ENCODE measurements around the gene CASP7. TPM values are rescaled to one million over a fixed set of nuclear protein-coding genes. Genes with fewer than 3 reads are reported as not detected.
A peak's percentile ranks its signal among the peaks of the same experiment; 100 is the strongest.

Gene CASP7
- total RNA-seq, 6 experiments from 2014 or later: 16.9 to 20.0 (median 18.9) TPM

- Mint-ChIP-seq H3K36me3 (ENCODE audit: low read depth) (peaks cover 35% of the 10 kb centered on the region), H3K4me1 (ENCODE audit: low read depth) (peaks cover 15% of the 10 kb centered on the region), H3K27ac (no peak overlapping the region), H3K9me3 (peaks cover 14% of the 10 kb centered on the region), H3K4me3 (no peak overlapping the region), H3K27me3 (ENCODE audit: insufficient read depth) (no peaks in the 10 kb centered on the region)
- TF ChIP-seq, protein P1, sequence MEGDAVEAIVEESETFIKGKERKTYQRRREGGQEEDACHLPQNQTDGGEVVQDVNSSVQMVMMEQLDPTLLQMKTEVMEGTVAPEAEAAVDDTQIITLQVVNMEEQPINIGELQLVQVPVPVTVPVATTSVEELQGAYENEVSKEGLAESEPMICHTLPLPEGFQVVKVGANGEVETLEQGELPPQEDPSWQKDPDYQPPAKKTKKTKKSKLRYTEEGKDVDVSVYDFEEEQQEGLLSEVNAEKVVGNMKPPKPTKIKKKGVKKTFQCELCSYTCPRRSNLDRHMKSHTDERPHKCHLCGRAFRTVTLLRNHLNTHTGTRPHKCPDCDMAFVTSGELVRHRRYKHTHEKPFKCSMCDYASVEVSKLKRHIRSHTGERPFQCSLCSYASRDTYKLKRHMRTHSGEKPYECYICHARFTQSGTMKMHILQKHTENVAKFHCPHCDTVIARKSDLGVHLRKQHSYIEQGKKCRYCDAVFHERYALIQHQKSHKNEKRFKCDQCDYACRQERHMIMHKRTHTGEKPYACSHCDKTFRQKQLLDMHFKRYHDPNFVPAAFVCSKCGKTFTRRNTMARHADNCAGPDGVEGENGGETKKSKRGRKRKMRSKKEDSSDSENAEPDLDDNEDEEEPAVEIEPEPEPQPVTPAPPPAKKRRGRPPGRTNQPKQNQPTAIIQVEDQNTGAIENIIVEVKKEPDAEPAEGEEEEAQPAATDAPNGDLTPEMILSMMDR (IDR thresholded peaks at IDR 0.05): no peak
- no peak for DNase-seq
Measured at GRCh38 chr10:113693348-113693747, 13.6 kb downstream of the CASP7 start.

- H3K27ac Mint-ChIP-seq: no peak overlapping the region
- no peak for DNase-seq
- H3K4me3 Mint-ChIP-seq: no peak overlapping the region
- H3K4me1 Mint-ChIP-seq (ENCODE audit: low read depth): peaks cover 5% of the 10 kb centered on the region
- H3K36me3 Mint-ChIP-seq (ENCODE audit: low read depth): peaks cover 43% of the 10 kb centered on the region
- TF ChIP-seq, protein P1 (IDR thresholded peaks at IDR 0.05): no peak
- H3K27me3 Mint-ChIP-seq (ENCODE audit: insufficient read depth): no peaks in the 10 kb centered on the region
- peaks cover 14% of the 10 kb centered on the region for H3K9me3 Mint-ChIP-seq
Measured at GRCh38 chr10:113695691-113696090, 16.0 kb downstream of the CASP7 start.

- peaks cover 14% of the 10 kb centered on the region for H3K9me3 Mint-ChIP-seq
- TF ChIP-seq, protein P1 (IDR thresholded peaks at IDR 0.05): no peak
- DNase-seq: no peak
- no peaks in the 10 kb centered on the region for H3K27me3 Mint-ChIP-seq (ENCODE audit: insufficient read depth)
- peaks cover 5% of the 10 kb centered on the region for H3K4me1 Mint-ChIP-seq (ENCODE audit: low read depth)
- no peak overlapping the region for H3K4me3 Mint-ChIP-seq
- H3K27ac Mint-ChIP-seq: no peak overlapping the region
- H3K36me3 Mint-ChIP-seq (ENCODE audit: low read depth): peaks cover 31% of the 10 kb centered on the region
Measured at GRCh38 chr10:113697595-113697994, 17.9 kb downstream of the CASP7 start.

- no peaks in the 10 kb centered on the region for H3K36me3 Mint-ChIP-seq (ENCODE audit: low read depth)
- TF ChIP-seq, protein P1 (IDR thresholded peaks at IDR 0.05): peak; percentile 88
- peaks cover 42% of the 10 kb centered on the region for H3K4me1 Mint-ChIP-seq (ENCODE audit: low read depth)
- no peaks in the 10 kb centered on the region for H3K27me3 Mint-ChIP-seq (ENCODE audit: insufficient read depth)
- no peak overlapping the region for H3K4me3 Mint-ChIP-seq
- peak; percentile 22 for DNase-seq
- no peak overlapping the region for H3K27ac Mint-ChIP-seq
- no peaks in the 10 kb centered on the region for H3K9me3 Mint-ChIP-seq
Measured at GRCh38 chr10:113704637-113705343, 25.1 kb downstream of the CASP7 start.

DNA sequence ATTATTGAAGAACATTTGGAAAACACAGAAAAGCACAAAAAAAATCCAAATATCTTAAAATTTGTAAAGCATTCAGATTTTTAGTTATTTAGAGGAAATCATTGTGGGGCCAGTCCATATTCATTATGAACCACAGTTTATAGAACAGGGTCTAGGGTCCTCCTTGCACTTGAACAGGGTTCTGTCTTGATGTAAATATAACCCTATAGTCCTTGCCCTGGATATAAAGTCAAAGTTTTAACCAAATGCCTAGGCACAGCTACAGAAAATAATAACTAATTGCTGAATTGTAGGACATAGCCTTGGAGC is 25.6 kb downstream of the CASP7 start:
- DNase-seq: no peak
- Mint-ChIP-seq H3K27ac (no peak overlapping the region), H3K36me3 (ENCODE audit: low read depth) (no peaks in the 10 kb centered on the region), H3K27me3 (ENCODE audit: insufficient read depth) (no peaks in the 10 kb centered on the region), H3K9me3 (no peaks in the 10 kb centered on the region), H3K4me3 (no peak overlapping the region), H3K4me1 (ENCODE audit: low read depth) (peaks cover 47% of the 10 kb centered on the region)
- TF ChIP-seq, protein P1 (IDR thresholded peaks at IDR 0.05): peak; percentile 24; the same call in 1 of the 2 replicates

Data from HFFc6 (cell line).